Cortex of kidney (tissue), 1 donor: ENCODE measurements around the gene ZNF574.

Experiments
- DNase-seq: peaks from one replicate; lab custom pipeline; 2025; lab: John Stamatoyannopoulos, UW

ZNF574 gene

DNA sequence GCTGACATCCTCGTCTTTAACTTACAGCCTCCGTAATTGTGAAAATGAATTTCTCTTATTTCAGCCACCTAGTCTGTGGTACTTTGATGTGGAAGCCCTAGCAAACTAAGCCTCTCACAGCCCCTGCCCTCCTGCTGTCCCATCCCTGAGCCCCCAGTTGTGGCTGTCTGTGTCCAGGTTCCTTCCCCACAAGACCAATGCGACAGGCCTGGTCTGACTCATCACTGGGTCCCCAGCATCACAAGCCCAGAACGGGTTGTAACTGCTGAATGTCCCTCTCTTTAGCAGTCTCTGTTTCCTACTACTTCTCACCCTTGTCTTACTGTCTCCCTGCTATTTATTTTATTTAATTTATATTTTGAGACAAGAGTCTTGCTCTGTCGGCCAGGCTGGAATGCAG lies 50.6 kb downstream of the ZNF574 start:
- no peak for DNase-seq

DNA sequence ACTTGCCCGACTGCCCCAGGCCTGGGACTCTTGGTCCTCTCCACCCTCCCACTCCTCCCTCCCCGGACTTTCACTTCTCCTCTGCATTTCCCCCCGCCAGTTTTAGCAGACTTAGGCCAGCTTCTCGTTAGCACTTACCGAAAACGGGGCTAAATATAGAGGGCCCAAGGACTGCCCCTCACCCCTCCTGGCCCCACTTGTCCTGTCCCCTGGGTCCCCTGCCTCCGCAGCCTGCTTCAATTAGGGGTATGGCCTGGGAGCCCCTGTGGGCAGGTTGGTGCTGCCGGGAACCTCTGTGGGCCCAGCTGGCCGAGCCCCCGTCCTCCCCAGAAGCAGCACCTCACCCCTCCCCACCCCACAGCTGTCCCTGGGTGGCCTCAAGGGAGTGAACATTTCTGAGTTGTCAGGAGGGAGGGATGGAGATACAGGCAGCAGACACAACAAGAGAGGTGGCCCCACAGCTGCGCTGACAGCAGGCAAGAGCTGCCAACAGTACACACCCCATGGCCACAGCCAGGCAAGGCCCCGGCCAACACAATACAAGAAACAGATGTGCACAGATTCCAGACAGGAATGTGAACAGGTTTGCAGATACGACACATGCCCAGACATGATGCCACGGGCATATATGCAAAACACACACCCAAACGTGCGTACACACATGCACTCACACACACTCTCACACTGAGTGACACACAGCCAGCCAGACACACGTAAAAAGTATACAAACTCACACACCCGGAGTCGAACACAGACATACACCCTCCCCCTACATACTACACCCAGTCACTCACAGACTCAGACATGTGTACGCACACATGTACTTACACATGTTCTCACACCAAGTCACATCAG lies 53.7 kb downstream of the ZNF574 start:
- DNase-seq = no peak

DNA sequence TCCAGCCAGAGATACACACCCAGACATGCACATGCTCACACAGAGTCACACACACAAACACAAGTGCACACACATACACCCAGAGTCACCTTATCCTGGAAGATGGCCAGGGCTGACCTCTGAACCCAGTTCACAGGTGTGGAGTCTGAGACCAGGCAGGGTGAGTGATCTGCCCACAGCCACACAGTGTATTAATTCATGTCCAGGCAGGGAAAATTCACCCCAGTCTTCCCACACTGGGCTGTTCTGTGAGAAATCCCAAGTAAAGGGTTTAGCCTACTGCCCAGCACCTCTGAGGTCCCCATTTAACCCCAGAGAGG lies 54.2 kb downstream of the ZNF574 start:
- DNase-seq = no peak
